HepG2 (cell line): ENCODE measurements around the gene LRRC40. TPM values are rescaled to one million over a fixed set of nuclear protein-coding genes. Genes with fewer than 3 reads are reported as not detected.

Experiments
- GTF2F1 ChIP-seq: fragments of 150-350 bp; IDR thresholded peaks from 2 replicates; pipeline ENCODE4 v1.6.1; 2014; ENCODE audit warnings: low read length
- KDM6A ChIP-seq: IDR thresholded peaks from 2 replicates; pipeline ENCODE4 v1.6.1; 2016; ENCODE audit warnings: low read depth
- MAFK ChIP-seq, 2 experiments: IDR thresholded peaks in 1 of 2; conservative IDR thresholded peaks in 1 of 2; 2 replicates each; pipeline ENCODE4 v1.6.1; 2011; ENCODE audit warnings: improper control_type of control experiment in 2 of 2, low read length in 2 of 2
- ZNF18 ChIP-seq: sonication (generic); formaldehyde crosslinking; IDR thresholded peaks from 2 replicates; pipeline ENCODE4 v1.8.0; 2022; ENCODE audit warnings: mild to moderate bottlenecking, missing genetic modification reagents; ENCODE audit not compliant: insufficient replicate concordance
- ZNF574 ChIP-seq: sonication (generic); formaldehyde crosslinking; IDR thresholded peaks from 2 replicates; pipeline ENCODE4 v1.4.0; 2020; ENCODE audit warnings: missing genetic modification reagents
- ZNF580 ChIP-seq: IDR thresholded peaks from 2 replicates; pipeline ENCODE4 v1.6.1; 2016; ENCODE audit warnings: low read depth, borderline replicate concordance
- ZNF710 ChIP-seq: sonication (generic); formaldehyde crosslinking; IDR thresholded peaks from 2 replicates; pipeline ENCODE4 v1.5.0; 2020; ENCODE audit warnings: mild to moderate bottlenecking, missing genetic modification reagents, borderline replicate concordance
- ZNF761 ChIP-seq: sonication (generic); formaldehyde crosslinking; conservative IDR thresholded peaks from 2 replicates; pipeline ENCODE4 v1.4.0; 2020; ENCODE audit warnings: mild to moderate bottlenecking, missing genetic modification reagents
- polyA plus RNA-seq, 8 experiments: library from polyadenylated mRNA; depleted of rRNA in 3 of 8; stranded (reverse) in 7 of 8; unstranded in 1 of 8; fragments of >200 nt; fragmentation: Illumina TruSeq in 4 of 8; extraction: Trizol in 4 of 8; gene quantifications; 2 replicates each; pipeline versions ENCODE4 v1.2.1 to v1.2.3, GENCODE V29; 2011 to 2016; ENCODE audit warnings: low read depth in 4 of 8, missing spikeins in 1 of 8, mixed read lengths in 1 of 8; ENCODE audit not compliant: insufficient read depth in 1 of 8
- total RNA-seq, 5 experiments: library from RNA; depleted of rRNA; stranded (reverse); fragments of >200 nt; fragmentation: Illumina TruSeq; extraction: Trizol; gene quantifications; 2 replicates each; pipeline ENCODE4 v1.2.3, GENCODE V29; 2016; ENCODE audit warnings: low read depth in 1 of 5
- TF ChIP-seq, protein P1 (sequence below): sonication (generic); formaldehyde crosslinking; IDR thresholded peaks from 2 replicates; pipeline ENCODE4 v1.4.0; 2020; ENCODE audit warnings: missing genetic modification reagents; ENCODE audit errors: not compliant biosample characterization
- TF ChIP-seq, protein P2 (sequence below): sonication (generic); formaldehyde crosslinking; IDR thresholded peaks from 2 replicates; pipeline ENCODE4 v1.4.0; 2020; ENCODE audit warnings: missing genetic modification reagents, borderline replicate concordance
- TF ChIP-seq, protein P3 (sequence below): sonication (generic); formaldehyde crosslinking; IDR thresholded peaks from 2 replicates; pipeline ENCODE4 v1.4.0; 2020; ENCODE audit warnings: low read depth, missing genetic modification reagents
- TF ChIP-seq, protein P4 (sequence below): IDR thresholded peaks from 2 replicates; pipeline ENCODE4 v1.6.1; 2012; ENCODE audit warnings: inconsistent platforms

LRRC40 gene
- total and polyA plus RNA-seq, 2 of the 13 experiments (the other 11 are each of a cell fraction or from before 2014, with no cell fraction given) = 10.3 to 32.7 TPM

DNA sequence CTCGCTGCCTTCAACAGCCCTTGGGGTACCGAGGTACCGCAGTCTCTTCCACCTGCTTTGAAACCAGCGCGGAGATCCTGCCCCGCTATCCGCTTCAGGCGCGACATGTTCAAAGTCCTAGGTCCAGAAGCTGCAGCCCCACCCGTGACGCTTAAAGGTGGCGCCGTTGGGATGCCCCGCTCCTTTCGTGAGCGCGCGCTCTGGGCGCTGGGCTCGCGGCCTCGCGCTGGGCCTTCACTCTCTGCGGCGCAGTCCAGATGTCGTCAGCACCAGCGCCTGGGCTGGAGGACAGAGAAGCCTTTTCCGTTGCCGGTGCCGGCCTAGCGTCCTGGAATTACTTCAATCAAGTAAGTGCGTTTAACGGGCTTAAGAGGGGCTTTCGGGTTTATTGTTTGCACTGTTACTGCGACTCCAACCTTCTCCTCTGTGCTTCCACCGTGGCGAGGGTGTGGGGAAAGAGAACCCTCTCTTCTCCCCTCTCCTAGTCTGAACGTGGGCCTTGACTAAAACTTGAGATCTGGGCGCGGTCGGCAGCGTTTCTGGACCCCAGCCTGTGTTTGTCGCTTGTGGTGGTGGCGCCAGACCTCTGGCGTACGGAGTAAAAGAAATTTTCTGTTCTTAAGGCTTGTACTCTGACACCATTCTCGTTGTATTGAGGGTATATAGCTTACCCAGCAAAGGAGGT lies at the start of gene LRRC40 (continued):
- TF ChIP-seq ZNF710 = 0 out of 2 replicates have a peak, but pooled peaks have one; percentile 36
- no peak for TF ChIP-seq GTF2F1
- TF ChIP-seq ZNF574 (CRISPR knock-in tag) = peak; percentile 95
- TF ChIP-seq MAFK (conservative IDR thresholded peaks at IDR 0.05 in 1 of 2, IDR thresholded peaks at IDR 0.05 in 1 of 2; ENCODE audit: low read length in 2 of 2) = no peak
- peak; percentile 76; the same call in 1 of the 2 replicates for TF ChIP-seq ZNF580
- TF ChIP-seq, protein P1, sequence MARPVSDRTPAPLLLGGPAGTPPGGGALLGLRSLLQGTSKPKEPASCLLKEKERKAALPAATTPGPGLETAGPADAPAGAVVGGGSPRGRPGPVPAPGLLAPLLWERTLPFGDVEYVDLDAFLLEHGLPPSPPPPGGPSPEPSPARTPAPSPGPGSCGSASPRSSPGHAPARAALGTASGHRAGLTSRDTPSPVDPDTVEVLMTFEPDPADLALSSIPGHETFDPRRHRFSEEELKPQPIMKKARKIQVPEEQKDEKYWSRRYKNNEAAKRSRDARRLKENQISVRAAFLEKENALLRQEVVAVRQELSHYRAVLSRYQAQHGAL (CRISPR knock-in tag) = no peak
- TF ChIP-seq, protein P2, sequence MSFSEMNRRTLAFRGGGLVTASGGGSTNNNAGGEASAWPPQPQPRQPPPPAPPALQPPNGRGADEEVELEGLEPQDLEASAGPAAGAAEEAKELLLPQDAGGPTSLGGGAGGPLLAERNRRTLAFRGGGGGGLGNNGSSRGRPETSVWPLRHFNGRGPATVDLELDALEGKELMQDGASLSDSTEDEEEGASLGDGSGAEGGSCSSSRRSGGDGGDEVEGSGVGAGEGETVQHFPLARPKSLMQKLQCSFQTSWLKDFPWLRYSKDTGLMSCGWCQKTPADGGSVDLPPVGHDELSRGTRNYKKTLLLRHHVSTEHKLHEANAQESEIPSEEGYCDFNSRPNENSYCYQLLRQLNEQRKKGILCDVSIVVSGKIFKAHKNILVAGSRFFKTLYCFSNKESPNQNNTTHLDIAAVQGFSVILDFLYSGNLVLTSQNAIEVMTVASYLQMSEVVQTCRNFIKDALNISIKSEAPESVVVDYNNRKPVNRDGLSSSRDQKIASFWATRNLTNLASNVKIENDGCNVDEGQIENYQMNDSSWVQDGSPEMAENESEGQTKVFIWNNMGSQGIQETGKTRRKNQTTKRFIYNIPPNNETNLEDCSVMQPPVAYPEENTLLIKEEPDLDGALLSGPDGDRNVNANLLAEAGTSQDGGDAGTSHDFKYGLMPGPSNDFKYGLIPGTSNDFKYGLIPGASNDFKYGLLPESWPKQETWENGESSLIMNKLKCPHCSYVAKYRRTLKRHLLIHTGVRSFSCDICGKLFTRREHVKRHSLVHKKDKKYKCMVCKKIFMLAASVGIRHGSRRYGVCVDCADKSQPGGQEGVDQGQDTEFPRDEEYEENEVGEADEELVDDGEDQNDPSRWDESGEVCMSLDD = 0 out of 2 replicates have a peak, but pooled peaks have one; percentile 7
- TF ChIP-seq ZNF18 = peak; percentile 67
- TF ChIP-seq, protein P3, sequence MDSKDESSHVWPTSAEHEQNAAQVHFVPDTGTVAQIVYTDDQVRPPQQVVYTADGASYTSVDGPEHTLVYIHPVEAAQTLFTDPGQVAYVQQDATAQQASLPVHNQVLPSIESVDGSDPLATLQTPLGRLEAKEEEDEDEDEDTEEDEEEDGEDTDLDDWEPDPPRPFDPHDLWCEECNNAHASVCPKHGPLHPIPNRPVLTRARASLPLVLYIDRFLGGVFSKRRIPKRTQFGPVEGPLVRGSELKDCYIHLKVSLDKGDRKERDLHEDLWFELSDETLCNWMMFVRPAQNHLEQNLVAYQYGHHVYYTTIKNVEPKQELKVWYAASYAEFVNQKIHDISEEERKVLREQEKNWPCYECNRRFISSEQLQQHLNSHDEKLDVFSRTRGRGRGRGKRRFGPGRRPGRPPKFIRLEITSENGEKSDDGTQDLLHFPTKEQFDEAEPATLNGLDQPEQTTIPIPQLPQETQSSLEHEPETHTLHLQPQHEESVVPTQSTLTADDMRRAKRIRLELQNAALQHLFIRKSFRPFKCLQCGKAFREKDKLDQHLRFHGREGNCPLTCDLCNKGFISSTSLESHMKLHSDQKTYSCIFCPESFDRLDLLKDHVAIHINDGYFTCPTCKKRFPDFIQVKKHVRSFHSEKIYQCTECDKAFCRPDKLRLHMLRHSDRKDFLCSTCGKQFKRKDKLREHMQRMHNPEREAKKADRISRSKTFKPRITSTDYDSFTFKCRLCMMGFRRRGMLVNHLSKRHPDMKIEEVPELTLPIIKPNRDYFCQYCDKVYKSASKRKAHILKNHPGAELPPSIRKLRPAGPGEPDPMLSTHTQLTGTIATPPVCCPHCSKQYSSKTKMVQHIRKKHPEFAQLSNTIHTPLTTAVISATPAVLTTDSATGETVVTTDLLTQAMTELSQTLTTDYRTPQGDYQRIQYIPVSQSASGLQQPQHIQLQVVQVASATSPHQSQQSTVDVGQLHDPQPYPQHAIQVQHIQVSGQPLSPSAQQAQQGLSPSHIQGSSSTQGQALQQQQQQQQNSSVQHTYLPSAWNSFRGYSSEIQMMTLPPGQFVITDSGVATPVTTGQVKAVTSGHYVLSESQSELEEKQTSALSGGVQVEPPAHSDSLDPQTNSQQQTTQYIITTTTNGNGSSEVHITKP = peak; percentile 63; the same call in 1 of the 2 replicates
- no peak for TF ChIP-seq KDM6A (CRISPR knock-in tag)
- TF ChIP-seq, protein P4, sequence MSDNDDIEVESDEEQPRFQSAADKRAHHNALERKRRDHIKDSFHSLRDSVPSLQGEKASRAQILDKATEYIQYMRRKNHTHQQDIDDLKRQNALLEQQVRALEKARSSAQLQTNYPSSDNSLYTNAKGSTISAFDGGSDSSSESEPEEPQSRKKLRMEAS = peak; percentile 82
- no peak; the same call in 1 of the 2 replicates for TF ChIP-seq ZNF761 (CRISPR knock-in tag)
